HUES64 (cell line): ENCODE data around the gene SLFN12.
"Not testable (repeated sequence)": the region's sequence is repeated elsewhere in the genome, so short reads cannot be mapped to it uniquely, and the experiment has no call there.

Experiments
- H3K27ac ChIP-seq: 2 replicates; pipeline ENCODE4 v1.7.0; 2013; ENCODE audit warnings: low read depth, low read length, inconsistent platforms
- H3K27me3 ChIP-seq: 2 replicates; pipeline ENCODE4 v1.6.1; 2013; ENCODE audit warnings: mild to moderate bottlenecking, low read length; ENCODE audit not compliant: insufficient read depth
- H3K36me3 ChIP-seq: 2 replicates; pipeline ENCODE4 v1.6.1; 2013; ENCODE audit warnings: mild to moderate bottlenecking, low read length; ENCODE audit not compliant: insufficient read depth
- H3K4me1 ChIP-seq: 2 replicates; pipeline ENCODE4 v1.6.1; 2013; ENCODE audit warnings: mild to moderate bottlenecking, low read length, moderate library complexity; ENCODE audit not compliant: insufficient read depth
- H3K4me3 ChIP-seq: 2 replicates; pipeline ENCODE4 v1.5.1; 2013; ENCODE audit warnings: mild to moderate bottlenecking, low read length, moderate library complexity
- H3K9ac ChIP-seq: 2 replicates; pipeline ENCODE4 v1.6.1; 2013; ENCODE audit warnings: mild to moderate bottlenecking, low read depth, low read length
- H3K9me3 ChIP-seq: 2 replicates; pipeline ENCODE4 v1.6.1; 2013; ENCODE audit warnings: low read depth, low read length; ENCODE audit not compliant: insufficient read depth
- WGBS: fragments of 150-250, 120-280 bp; methylation state at CpG from one replicate; pipeline ENCODE4 v1.1.7; 2013; ENCODE audit warnings: missing lambda C conversion rate; 5-methylcytosine and 5-hydroxymethylcytosine counted together

The SLFN12 gene

GRCh38 chr17:35407531-35407930 lies 24.8 kb downstream of the SLFN12 start:
- H3K9me3 ChIP-seq, result no peaks in the 10 kb centered on the region
- no peak overlapping the region for H3K27ac ChIP-seq
- H3K36me3 ChIP-seq, result peaks cover 48% of the 10 kb centered on the region
- WGBS, result 94% methylated on average over 25 of the region's 26 CpGs
- H3K4me3 ChIP-seq, result no peak overlapping the region
- H3K4me1 ChIP-seq, result no peaks in the 10 kb centered on the region
- H3K27me3 ChIP-seq, result no peaks in the 10 kb centered on the region
- H3K9ac ChIP-seq, result no peak overlapping the region

DNA sequence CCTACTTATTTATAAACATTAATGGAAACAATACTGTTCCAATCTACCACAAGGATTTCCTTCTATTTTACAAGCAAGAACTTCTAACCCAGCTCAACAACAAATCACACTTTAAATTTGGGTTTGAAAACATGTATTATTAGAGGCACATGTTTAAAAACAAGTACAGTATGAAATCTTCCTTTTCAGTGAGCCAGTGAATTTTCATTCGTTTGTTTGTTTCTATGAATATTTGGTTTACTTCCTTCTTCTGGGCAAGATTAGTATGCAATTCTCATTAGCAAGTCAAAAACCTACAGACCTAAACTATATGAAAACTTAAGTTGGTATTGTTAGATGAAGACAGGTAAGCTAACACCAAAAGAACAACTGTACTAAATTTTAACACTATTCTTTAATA lies 25.7 kb downstream of the SLFN12 start:
- Histone ChIP-seq H3K4me3 (no peak overlapping the region), H3K36me3 (peaks cover 40% of the 10 kb centered on the region), H3K9ac (no peak overlapping the region), H3K4me1 (no peaks in the 10 kb centered on the region), H3K27me3 (no peaks in the 10 kb centered on the region), H3K9me3 (no peaks in the 10 kb centered on the region), H3K27ac (no peak overlapping the region)
- WGBS, result 80% methylated on average over 1 of the region's 1 CpG

DNA sequence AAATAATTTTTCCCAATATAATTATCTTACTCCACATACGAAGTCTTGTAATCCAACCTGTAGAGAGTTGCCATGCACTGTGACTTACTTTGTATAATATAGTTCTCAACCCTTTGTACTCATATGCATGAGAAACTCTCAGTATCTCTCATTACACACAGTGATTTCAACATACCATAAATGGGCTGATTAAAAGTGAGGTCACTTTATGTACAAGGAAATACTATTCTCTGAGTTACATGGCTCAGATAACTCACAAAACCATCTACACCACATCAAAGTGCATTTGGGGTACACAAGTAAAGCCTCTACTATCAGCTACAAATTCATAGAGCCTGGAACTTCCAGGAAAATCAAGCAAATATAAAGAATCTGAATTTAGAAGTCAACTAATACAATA lies 27.9 kb downstream of the SLFN12 start:
- Histone ChIP-seq H3K27me3 (no peaks in the 10 kb centered on the region), H3K9ac (no peak overlapping the region), H3K4me3 (no peak overlapping the region), H3K36me3 (peaks cover 19% of the 10 kb centered on the region), H3K27ac (no peak overlapping the region), H3K4me1 (no peaks in the 10 kb centered on the region), H3K9me3 (no peaks in the 10 kb centered on the region)
- no CpG with 5 or more reads among the region's 1 CpG for WGBS

- H3K4me3 ChIP-seq, H3K9me3 ChIP-seq, H3K27me3 ChIP-seq, H3K9ac ChIP-seq, H3K36me3 ChIP-seq, H3K4me1 ChIP-seq, H3K27ac ChIP-seq: not testable (repeated sequence)
- WGBS, result 93% methylated on average over 13 of the region's 13 CpGs
Observed at GRCh38 chr17:35393783-35394182, 38.5 kb downstream of the SLFN12 start.

GRCh38 chr17:35390663-35391062 lies 41.6 kb downstream of the SLFN12 start:
- Histone ChIP-seq H3K4me3 (no peak overlapping the region), H3K36me3 (no peaks in the 10 kb centered on the region), H3K27me3 (no peaks in the 10 kb centered on the region), H3K4me1 (no peaks in the 10 kb centered on the region), H3K9me3 (peaks cover 6% of the 10 kb centered on the region; the same call in 1 of the 2 replicates), H3K27ac (no peak overlapping the region), H3K9ac (no peak overlapping the region)
- 97% methylated on average over 1 of the region's 2 CpGs for WGBS

- Histone ChIP-seq H3K9ac (no peak overlapping the region), H3K27ac (no peak overlapping the region), H3K9me3 (peaks cover 6% of the 10 kb centered on the region; the same call in 1 of the 2 replicates), H3K4me1 (no peaks in the 10 kb centered on the region), H3K27me3 (no peaks in the 10 kb centered on the region), H3K4me3 (no peak overlapping the region), H3K36me3 (no peaks in the 10 kb centered on the region)
- WGBS, result 89% methylated on average over 2 of the region's 2 CpGs
Observed at GRCh38 chr17:35390156-35390555, 42.1 kb downstream of the SLFN12 start.

DNA sequence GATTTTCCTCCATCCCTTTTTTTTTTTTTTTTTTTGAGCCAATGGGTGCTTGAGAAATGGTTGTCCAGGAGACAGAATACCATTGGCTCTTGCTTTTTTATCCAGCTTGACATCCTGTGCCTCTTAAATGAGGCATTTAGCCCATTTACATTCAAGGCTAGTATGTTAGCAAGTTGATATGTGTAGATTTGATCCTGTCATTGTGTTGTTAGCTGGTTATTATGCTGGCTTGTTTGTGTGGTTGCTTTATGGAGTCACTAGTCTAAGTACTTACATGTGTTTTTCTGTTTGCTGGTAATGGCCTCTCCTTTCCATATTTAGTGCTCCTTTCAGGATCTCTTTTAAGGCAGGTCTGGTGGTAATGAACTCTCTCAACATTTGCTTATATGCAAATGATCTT lies 44.8 kb downstream of the SLFN12 start:
- no peak overlapping the region for H3K9ac ChIP-seq
- no peak overlapping the region for H3K27ac ChIP-seq
- no peaks in the 10 kb centered on the region for H3K27me3 ChIP-seq
- no peaks in the 10 kb centered on the region; the same call in 1 of the 2 replicates for H3K4me1 ChIP-seq
- no peak overlapping the region for H3K4me3 ChIP-seq
- no peaks in the 10 kb centered on the region for H3K36me3 ChIP-seq
- H3K9me3 ChIP-seq, result no peaks in the 10 kb centered on the region

DNA sequence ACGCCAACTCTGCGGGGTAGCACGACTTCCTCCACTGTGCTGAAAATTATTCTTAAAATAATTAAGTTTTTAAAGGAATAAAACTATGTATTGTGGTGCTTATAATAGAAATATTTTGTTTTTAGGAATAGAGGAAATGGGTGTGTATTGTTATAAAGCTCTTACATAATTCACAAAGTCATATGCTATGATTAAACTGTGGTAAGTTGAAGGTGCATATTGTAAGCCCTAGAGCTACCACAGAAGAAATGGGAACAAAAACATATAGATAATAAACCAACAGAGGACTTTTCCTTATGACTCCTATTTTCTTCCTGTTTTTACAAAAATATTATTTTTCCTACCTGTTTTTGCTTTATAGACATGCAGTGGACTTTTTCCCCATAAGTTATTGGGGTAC lies 54.6 kb downstream of the SLFN12 start:
- no peaks in the 10 kb centered on the region for H3K9me3 ChIP-seq
- H3K4me3 ChIP-seq, result no peak overlapping the region
- peaks cover 52% of the 10 kb centered on the region for H3K27me3 ChIP-seq
- no peaks in the 10 kb centered on the region for H3K36me3 ChIP-seq
- H3K4me1 ChIP-seq, result peaks cover 2% of the 10 kb centered on the region; the same call in 1 of the 2 replicates
- no peak overlapping the region for H3K27ac ChIP-seq
- WGBS, result 89% methylated on average over 3 of the region's 3 CpGs
- H3K9ac ChIP-seq, result no peak overlapping the region

DNA sequence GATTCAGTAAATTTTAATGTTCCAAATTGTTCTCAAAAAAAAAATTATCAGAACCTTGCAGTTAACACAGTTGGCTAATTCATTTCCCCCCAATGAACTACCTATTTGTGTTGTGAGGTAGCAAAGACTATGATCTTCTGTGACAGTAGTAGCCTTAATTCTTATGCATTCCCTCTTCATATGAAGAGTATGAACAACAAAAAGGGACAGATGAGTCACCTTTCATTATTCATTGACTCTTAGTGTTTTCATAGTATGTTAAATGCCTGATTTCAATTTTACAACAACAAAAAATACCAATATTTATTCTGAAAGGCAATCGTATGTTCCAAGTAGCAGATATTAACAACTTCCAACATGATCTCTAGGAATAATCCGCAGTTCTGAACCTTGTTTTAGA lies 55.2 kb downstream of the SLFN12 start:
- WGBS, result 83% methylated on average over 2 of the region's 2 CpGs
- Histone ChIP-seq H3K9me3 (no peaks in the 10 kb centered on the region), H3K36me3 (no peaks in the 10 kb centered on the region), H3K4me3 (no peak overlapping the region), H3K9ac (no peak overlapping the region), H3K27me3 (peaks cover 58% of the 10 kb centered on the region), H3K4me1 (peaks cover 4% of the 10 kb centered on the region; the same call in 1 of the 2 replicates), H3K27ac (no peak overlapping the region)

GRCh38 chr17:35376245-35376644 lies 56.1 kb downstream of the SLFN12 start:
- peaks cover 4% of the 10 kb centered on the region; the same call in 1 of the 2 replicates for H3K4me1 ChIP-seq
- 64% methylated on average over 1 of the region's 1 CpG for WGBS
- H3K9me3 ChIP-seq, result no peaks in the 10 kb centered on the region
- peaks cover 66% of the 10 kb centered on the region for H3K27me3 ChIP-seq
- no peak overlapping the region for H3K4me3 ChIP-seq
- no peak overlapping the region for H3K27ac ChIP-seq
- no peaks in the 10 kb centered on the region for H3K36me3 ChIP-seq
- no peak overlapping the region for H3K9ac ChIP-seq

DNA sequence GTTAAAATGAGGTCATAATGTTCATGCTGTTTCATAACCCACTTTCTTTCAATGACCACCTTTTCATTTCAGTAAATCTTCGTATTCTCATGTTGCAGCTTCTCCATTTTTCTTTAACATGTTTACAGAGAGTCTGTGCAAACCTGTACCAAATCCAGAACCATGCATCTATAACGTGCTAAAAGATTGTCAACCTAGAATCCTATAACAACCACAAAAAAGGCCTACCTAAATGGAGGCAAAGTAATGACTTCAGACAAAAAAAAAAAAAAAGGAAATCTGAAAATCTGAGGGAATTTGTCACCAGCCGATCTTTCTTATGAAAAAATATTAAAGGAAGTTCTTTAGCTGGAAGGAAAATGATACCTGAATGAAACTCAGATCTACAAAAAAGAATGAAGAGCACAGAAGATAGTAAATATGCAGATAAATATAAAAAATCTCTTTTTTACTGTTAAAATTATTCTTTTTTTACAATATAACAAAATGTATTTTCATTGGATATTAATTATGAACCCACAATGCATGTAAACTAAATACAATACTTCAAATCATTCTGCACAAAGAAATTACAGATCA lies 57.4 kb downstream of the SLFN12 start:
- peaks cover 4% of the 10 kb centered on the region; the same call in 1 of the 2 replicates for H3K4me1 ChIP-seq
- H3K36me3 ChIP-seq, result no peaks in the 10 kb centered on the region
- no peak overlapping the region for H3K27ac ChIP-seq
- no peaks in the 10 kb centered on the region for H3K9me3 ChIP-seq
- H3K9ac ChIP-seq, result no peak overlapping the region
- peak overlapping the region; percentile 54; the same call in 1 of the 2 replicates for H3K4me3 ChIP-seq
- peaks cover 73% of the 10 kb centered on the region for H3K27me3 ChIP-seq
- WGBS, result 87% methylated on average over 3 of the region's 3 CpGs
